Kidney (tissue), 14 donors: ENCODE data around the gene METTL26. TPM values are rescaled to one million over a fixed set of nuclear protein-coding genes. Genes with fewer than 3 reads are reported as not detected.

ENCODE experiments used
- DNase-seq, 5 donors: peaks; one replicate each; pipeline ENCODE4 v3.0.0-alpha.2; 2013 to 2020
- FAIRE-seq: peaks from 2 replicates; lab custom pipeline; 2012; peaks lifted over from hg19 to GRCh38; lab: Jason Lieb, UNC
- H3K27ac ChIP-seq, 2 donors: one replicate each; pipeline ENCODE4 v1.7.0; 2013; ENCODE audit warnings: low read depth in 2 of 2, low read length in 2 of 2, inconsistent platforms in 1 of 2
- H3K27me3 ChIP-seq: one replicate; pipeline ENCODE4 v1.7.1; 2013; ENCODE audit warnings: low read length, inconsistent platforms; ENCODE audit not compliant: control insufficient read depth, insufficient read depth
- H3K36me3 ChIP-seq, 3 donors: one replicate each; pipeline versions ENCODE4 v1.7.0 to v1.7.1; 2013; ENCODE audit warnings: low read length in 3 of 3, control low read depth in 1 of 3, inconsistent platforms in 1 of 3; ENCODE audit not compliant: insufficient read depth in 3 of 3, control insufficient read depth in 2 of 3
- H3K4me1 ChIP-seq, 3 donors: one replicate each; pipeline versions ENCODE4 v1.7.0 to v1.7.1; 2013; ENCODE audit warnings: low read length in 3 of 3, inconsistent platforms in 1 of 3, low read depth in 1 of 3; ENCODE audit not compliant: control insufficient read depth in 2 of 3, insufficient read depth in 2 of 3
- H3K4me3 ChIP-seq, 3 donors: one replicate each; pipeline versions ENCODE4 v1.7.0 to v1.8.1; 2013; ENCODE audit warnings: low read length in 3 of 3, control low read depth in 1 of 3, inconsistent platforms in 1 of 3
- H3K9ac ChIP-seq, 3 donors: one replicate each; pipeline versions ENCODE4 v1.7.0 to v1.7.1; 2013; ENCODE audit warnings: low read length in 3 of 3, control low read depth in 1 of 3, inconsistent platforms in 1 of 3
- H3K9me3 ChIP-seq, 3 donors: one replicate each; pipeline versions ENCODE4 v1.7.0 to v1.7.1; 2013; ENCODE audit warnings: low read length in 3 of 3, control low read depth in 1 of 3, inconsistent platforms in 1 of 3; ENCODE audit not compliant: control insufficient read depth in 2 of 3, insufficient read depth in 1 of 3
- intact Hi-C: fragments of 100-400 bp; cut with DNase I; formaldehyde crosslinking; loops from one replicate; pipeline ENCODE4 v1.11.1; 2022
- polyA plus RNA-seq: library from polyadenylated mRNA; stranded (reverse); fragments of 350-450 nt; fragmentation: Illumina TruSeq; extraction: RNeasy Lipid Tissue Mini Kit (QIAGEN cat#74804); gene quantifications from one replicate; pipeline ENCODE4 v1.2.3, GENCODE V29; 2014; ENCODE audit warnings: low read depth, low replicate concordance; ENCODE audit not compliant: insufficient read depth
- total RNA-seq: library from RNA; stranded (reverse); fragmentation: NEBNext Ultra II Directional; extraction: Animal tissue kit (Norgen Biotek cat#: 25700); gene quantifications from one replicate; pipeline ENCODE4 v1.2.1, GENCODE V29; 2021
- TF ChIP-seq, protein P1 (sequence below): IDR thresholded peaks from 3 replicates; pipeline ENCODE4 v1.5.1; 2012; ENCODE audit warnings: mild to moderate bottlenecking, moderate library complexity, borderline replicate concordance; ENCODE audit not compliant: insufficient read depth; ENCODE audit errors: extremely low read depth
- donor health status: control.
- donor health status: control.
- donor health status: control.
- donor health status: control.
- donor health status: control.
- donor health status: DM: yes; HTN: yes; CAD: no.
- donor health status: Normal renal cell carcinoma (clear cell type).

Gene METTL26
- total and polyA plus RNA-seq, 2 donors from 2014 or later, result 44.2 to 183 TPM

DNA sequence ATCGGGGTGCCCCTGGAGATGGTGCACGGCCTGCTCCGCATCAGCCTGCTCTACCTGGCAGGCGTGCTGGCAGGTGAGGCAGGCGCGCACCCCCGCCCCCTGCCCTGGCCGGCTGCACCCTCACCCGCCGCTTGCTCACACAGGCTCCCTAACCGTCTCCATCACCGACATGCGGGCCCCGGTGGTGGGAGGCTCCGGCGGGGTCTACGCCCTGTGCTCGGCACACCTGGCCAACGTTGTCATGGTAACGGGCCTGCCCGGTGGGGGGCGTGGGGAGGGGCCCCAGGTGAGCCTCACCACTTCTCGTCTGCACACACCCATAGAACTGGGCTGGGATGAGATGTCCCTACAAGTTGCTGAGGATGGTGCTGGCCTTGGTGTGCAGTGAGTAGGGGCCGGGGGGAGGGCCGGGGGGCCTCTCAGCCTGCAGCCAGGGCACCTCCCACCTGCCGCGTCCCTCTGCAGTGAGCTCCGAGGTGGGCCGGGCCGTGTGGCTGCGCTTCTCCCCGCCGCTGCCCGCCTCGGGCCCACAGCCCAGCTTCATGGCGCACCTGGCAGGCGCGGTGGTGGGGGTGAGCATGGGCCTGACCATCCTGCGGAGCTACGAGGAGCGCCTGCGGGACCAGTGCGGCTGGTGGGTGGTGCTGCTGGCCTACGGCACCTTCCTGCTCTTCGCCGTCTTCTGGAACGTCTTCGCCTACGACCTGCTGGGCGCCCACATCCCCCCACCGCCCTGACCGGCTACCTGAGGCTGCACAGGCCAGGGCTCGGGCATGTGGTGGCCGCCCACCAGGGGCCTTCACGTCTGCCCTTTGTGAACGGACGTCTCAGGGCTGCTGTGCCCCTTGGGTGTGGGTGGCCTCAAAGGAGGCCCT, 41.4 kb upstream of the METTL26 start:
- H3K36me3 ChIP-seq, result peaks cover 5 to 13% (median 11%) of the 10 kb centered on the region in 3 donors
- intact Hi-C loops, result no loop called here
- H3K9ac ChIP-seq, result no peak overlapping the region
- no peak overlapping the region for H3K27ac ChIP-seq
- peaks cover 0 to 29% (median 7%) of the 10 kb centered on the region in 3 donors for H3K4me1 ChIP-seq
- FAIRE-seq, result no peak
- H3K4me3 ChIP-seq, result no peak overlapping the region
- H3K9me3 ChIP-seq, result no peaks in the 10 kb centered on the region
- TF ChIP-seq, protein P1, sequence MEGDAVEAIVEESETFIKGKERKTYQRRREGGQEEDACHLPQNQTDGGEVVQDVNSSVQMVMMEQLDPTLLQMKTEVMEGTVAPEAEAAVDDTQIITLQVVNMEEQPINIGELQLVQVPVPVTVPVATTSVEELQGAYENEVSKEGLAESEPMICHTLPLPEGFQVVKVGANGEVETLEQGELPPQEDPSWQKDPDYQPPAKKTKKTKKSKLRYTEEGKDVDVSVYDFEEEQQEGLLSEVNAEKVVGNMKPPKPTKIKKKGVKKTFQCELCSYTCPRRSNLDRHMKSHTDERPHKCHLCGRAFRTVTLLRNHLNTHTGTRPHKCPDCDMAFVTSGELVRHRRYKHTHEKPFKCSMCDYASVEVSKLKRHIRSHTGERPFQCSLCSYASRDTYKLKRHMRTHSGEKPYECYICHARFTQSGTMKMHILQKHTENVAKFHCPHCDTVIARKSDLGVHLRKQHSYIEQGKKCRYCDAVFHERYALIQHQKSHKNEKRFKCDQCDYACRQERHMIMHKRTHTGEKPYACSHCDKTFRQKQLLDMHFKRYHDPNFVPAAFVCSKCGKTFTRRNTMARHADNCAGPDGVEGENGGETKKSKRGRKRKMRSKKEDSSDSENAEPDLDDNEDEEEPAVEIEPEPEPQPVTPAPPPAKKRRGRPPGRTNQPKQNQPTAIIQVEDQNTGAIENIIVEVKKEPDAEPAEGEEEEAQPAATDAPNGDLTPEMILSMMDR, result no peak
- no peaks in the 10 kb centered on the region for H3K27me3 ChIP-seq
- DNase-seq, result peak in 1 of 5 donors; percentile 84

DNA sequence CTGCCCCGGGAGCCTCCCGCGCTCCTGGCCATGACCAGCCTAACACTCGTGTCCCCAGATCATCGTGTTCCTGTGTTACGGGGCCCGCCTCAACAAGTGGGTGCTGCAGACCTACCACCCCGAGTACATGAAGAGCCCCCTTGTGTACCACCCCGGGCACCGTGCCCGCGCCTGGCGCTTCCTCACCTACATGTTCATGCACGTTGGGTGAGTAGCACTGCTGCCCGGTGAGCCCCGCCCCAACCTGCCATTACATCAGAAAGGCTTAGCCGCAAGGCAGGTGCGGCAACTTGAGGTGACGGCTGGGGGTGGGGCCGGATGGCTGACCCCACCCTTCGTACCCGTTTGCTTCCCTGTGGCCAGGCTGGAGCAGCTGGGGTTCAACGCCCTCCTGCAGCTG, 40.8 kb upstream of the METTL26 start:
- Histone ChIP-seq H3K36me3 (peaks cover 3 to 11% (median 6%) of the 10 kb centered on the region in 3 donors), H3K4me3 (no peak overlapping the region), H3K4me1 (peaks cover 0 to 22% (median 7%) of the 10 kb centered on the region in 3 donors), H3K9me3 (no peaks in the 10 kb centered on the region), H3K27ac (no peak overlapping the region), H3K9ac (no peak overlapping the region), H3K27me3 (no peaks in the 10 kb centered on the region)
- DNase-seq, result peak in 1 of 5 donors; percentile 81
- no peak for FAIRE-seq
- intact Hi-C loops, result no loop called here
- TF ChIP-seq, protein P1, result no peak

DNA sequence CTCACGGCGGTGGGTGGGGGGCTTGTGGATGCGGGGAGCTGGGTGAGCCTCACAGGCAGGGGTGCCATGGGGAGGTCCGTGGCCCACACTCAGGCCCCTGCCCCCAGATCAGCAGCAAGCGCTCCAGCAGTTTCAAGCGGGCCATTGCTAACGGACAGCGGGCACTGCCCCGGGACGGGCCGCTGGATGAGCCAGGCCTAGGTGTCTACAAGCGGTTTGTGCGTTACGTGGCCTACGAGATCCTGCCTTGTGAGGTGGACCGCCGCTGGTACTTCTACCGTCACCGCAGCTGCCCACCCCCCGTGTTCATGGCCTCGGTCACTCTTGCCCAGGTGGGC, 40.4 kb upstream of the METTL26 start:
- Histone ChIP-seq H3K9ac (no peak overlapping the region), H3K4me3 (no peak overlapping the region), H3K27ac (no peak overlapping the region), H3K27me3 (no peaks in the 10 kb centered on the region), H3K9me3 (no peaks in the 10 kb centered on the region), H3K4me1 (peaks cover 0 to 18% (median 6%) of the 10 kb centered on the region in 3 donors), H3K36me3 (peaks cover 0 to 10% (median 3%) of the 10 kb centered on the region in 3 donors)
- TF ChIP-seq, protein P1, result no peak
- no peak for DNase-seq
- no peak for FAIRE-seq
- intact Hi-C loops, result no loop called here
